HepG2 (cell line): ENCODE measurements around the gene MVP. TPM values are rescaled to one million over a fixed set of nuclear protein-coding genes. Genes with fewer than 3 reads are reported as not detected.

Experiments used
- ATAD3A ChIP-seq: sonication (generic); formaldehyde crosslinking; IDR thresholded peaks from 2 replicates; pipeline ENCODE4 v1.4.0; 2020; ENCODE audit warnings: missing genetic modification reagents
- MAFG ChIP-seq: sonication (generic); formaldehyde crosslinking; IDR thresholded peaks from 2 replicates; pipeline ENCODE4 v1.5.1; 2020; ENCODE audit warnings: mild to moderate bottlenecking, missing genetic modification reagents
- MED8 ChIP-seq: sonication (generic); formaldehyde crosslinking; IDR thresholded peaks from 2 replicates; pipeline ENCODE4 v1.8.1; 2023; ENCODE audit warnings: mild to moderate bottlenecking, missing genetic modification reagents; ENCODE audit not compliant: insufficient replicate concordance
- NKX3-1 ChIP-seq: sonication (generic); formaldehyde crosslinking; IDR thresholded peaks from 2 replicates; pipeline ENCODE4 v1.5.0; 2020; ENCODE audit warnings: missing genetic modification reagents
- POLR2AphosphoS2 ChIP-seq: IDR thresholded peaks from 2 replicates; pipeline ENCODE4 v1.6.1; 2011; ENCODE audit warnings: low read depth, low read length, improper control_type of control experiment
- RAD21 ChIP-seq: fragments of 450-650 bp; formaldehyde crosslinking; IDR thresholded peaks from 2 replicates; pipeline ENCODE4 v1.5.0; 2020; ENCODE audit warnings: mild to moderate bottlenecking
- SP4 ChIP-seq: sonication (generic); formaldehyde crosslinking; IDR thresholded peaks from 2 replicates; pipeline ENCODE4 v1.8.1; 2023; ENCODE audit warnings: mild to moderate bottlenecking, missing genetic modification reagents
- ZBTB42 ChIP-seq: sonication (generic); formaldehyde crosslinking; IDR thresholded peaks from 2 replicates; pipeline ENCODE4 v1.5.0; 2020; ENCODE audit warnings: mild to moderate bottlenecking, missing genetic modification reagents
- ZC3H4 ChIP-seq: sonication (generic); formaldehyde crosslinking; IDR thresholded peaks from 2 replicates; pipeline ENCODE4 v1.4.0; 2020; ENCODE audit warnings: missing genetic modification reagents, borderline replicate concordance
- ZNF225 ChIP-seq: sonication (generic); formaldehyde crosslinking; IDR thresholded peaks from 2 replicates; pipeline ENCODE4 v1.4.0; 2020; ENCODE audit warnings: mild to moderate bottlenecking, missing genetic modification reagents
- ZNF235 ChIP-seq: sonication (generic); formaldehyde crosslinking; IDR thresholded peaks from 2 replicates; pipeline ENCODE4 v1.8.1; 2023; ENCODE audit warnings: mild to moderate bottlenecking, missing genetic modification reagents, borderline replicate concordance
- ZNF256 ChIP-seq: sonication (generic); formaldehyde crosslinking; conservative IDR thresholded peaks from 2 replicates; pipeline ENCODE4 v1.4.0; 2020; ENCODE audit warnings: missing genetic modification reagents
- ZNF350 ChIP-seq: sonication (generic); formaldehyde crosslinking; IDR thresholded peaks from 2 replicates; pipeline ENCODE4 v1.4.0; 2020; ENCODE audit warnings: mild to moderate bottlenecking, low read depth, missing genetic modification reagents, borderline replicate concordance
- ZNF543 ChIP-seq: sonication (generic); formaldehyde crosslinking; IDR thresholded peaks from 2 replicates; pipeline ENCODE4 v1.4.0; 2020; ENCODE audit warnings: mild to moderate bottlenecking, missing genetic modification reagents
- ZNF557 ChIP-seq: sonication (generic); formaldehyde crosslinking; IDR thresholded peaks from 2 replicates; pipeline ENCODE4 v1.4.0; 2020; ENCODE audit warnings: missing genetic modification reagents
- ZNF558 ChIP-seq: sonication (generic); formaldehyde crosslinking; IDR thresholded peaks from 2 replicates; pipeline ENCODE4 v1.9.0; 2022; ENCODE audit warnings: mild to moderate bottlenecking, missing genetic modification reagents, borderline replicate concordance
- polyA plus RNA-seq, 8 experiments: library from polyadenylated mRNA; depleted of rRNA in 3 of 8; stranded (reverse) in 7 of 8; unstranded in 1 of 8; fragments of >200 nt; fragmentation: Illumina TruSeq in 4 of 8; extraction: Trizol in 4 of 8; gene quantifications; 2 replicates each; pipeline versions ENCODE4 v1.2.1 to v1.2.3, GENCODE V29; 2011 to 2016; ENCODE audit warnings: low read depth in 4 of 8, missing spikeins in 1 of 8, mixed read lengths in 1 of 8; ENCODE audit not compliant: insufficient read depth in 1 of 8
- total RNA-seq, 5 experiments: library from RNA; depleted of rRNA; stranded (reverse); fragments of >200 nt; fragmentation: Illumina TruSeq; extraction: Trizol; gene quantifications; 2 replicates each; pipeline ENCODE4 v1.2.3, GENCODE V29; 2016; ENCODE audit warnings: low read depth in 1 of 5
- TF ChIP-seq, protein P1 (sequence below): sonication (generic); formaldehyde crosslinking; IDR thresholded peaks from 2 replicates; pipeline ENCODE4 v1.4.0; 2020; ENCODE audit warnings: missing genetic modification reagents
- TF ChIP-seq, protein P2 (sequence below): sonication (generic); formaldehyde crosslinking; IDR thresholded peaks from 2 replicates; pipeline ENCODE4 v1.8.0; 2022; ENCODE audit warnings: mild to moderate bottlenecking, missing genetic modification reagents; ENCODE audit not compliant: insufficient replicate concordance
- TF ChIP-seq, protein P3 (sequence below): sonication (generic); formaldehyde crosslinking; IDR thresholded peaks from 2 replicates; pipeline ENCODE4 v1.5.0; 2020; ENCODE audit warnings: missing genetic modification reagents
- TF ChIP-seq, protein P4 (sequence below): sonication (generic); formaldehyde crosslinking; IDR thresholded peaks from 2 replicates; pipeline ENCODE4 v1.4.0; 2020; ENCODE audit warnings: missing genetic modification reagents

Gene MVP
- total and polyA plus RNA-seq, 2 of the 13 experiments (the other 11 are each of a cell fraction or from before 2014, with no cell fraction given), result 22.9 to 43.5 TPM

DNA sequence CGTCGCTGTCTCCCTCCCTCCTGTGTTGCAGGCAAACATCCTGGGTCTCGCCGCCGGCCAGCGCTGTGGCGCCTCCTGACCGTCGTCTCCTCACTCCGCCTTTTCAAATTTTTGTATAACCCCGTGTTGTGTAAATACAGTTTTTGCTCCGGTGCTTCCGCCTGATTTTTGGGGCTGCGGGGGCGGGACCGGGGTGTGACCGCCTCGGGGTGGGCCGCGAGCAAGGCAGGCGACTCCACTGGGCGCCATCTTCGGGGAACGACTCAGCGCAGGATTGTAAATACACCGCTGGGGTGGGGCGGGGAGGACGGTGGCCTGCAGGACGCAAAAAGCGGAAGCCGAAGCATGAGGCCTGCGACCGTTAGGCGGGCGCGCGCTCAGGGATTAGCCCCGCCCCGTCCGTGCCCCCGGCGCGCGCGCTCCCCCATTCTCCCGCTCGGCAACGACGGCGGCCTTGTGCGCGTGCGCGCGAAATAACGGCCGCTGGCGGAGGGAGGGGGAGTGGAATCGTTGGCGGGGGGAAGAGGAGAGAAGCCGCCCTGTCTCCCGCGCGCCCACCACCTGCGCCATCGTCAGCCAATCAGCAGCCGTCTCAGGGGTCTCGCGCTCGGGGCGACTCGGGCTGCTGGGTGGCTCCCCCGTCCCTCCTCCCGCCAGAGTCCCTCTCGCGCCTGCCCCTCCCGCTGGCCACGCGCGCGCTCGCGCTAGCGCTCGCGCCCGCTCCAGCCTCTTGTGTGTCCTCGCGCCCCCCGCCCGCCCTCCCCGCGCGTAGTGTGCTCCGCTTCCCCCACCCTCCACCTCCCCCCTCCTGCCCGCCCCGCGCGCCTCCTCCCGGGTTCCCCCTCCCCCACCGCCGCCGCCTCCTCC, 14.8 kb upstream of the MVP start (continued):
- TF ChIP-seq, protein P1, sequence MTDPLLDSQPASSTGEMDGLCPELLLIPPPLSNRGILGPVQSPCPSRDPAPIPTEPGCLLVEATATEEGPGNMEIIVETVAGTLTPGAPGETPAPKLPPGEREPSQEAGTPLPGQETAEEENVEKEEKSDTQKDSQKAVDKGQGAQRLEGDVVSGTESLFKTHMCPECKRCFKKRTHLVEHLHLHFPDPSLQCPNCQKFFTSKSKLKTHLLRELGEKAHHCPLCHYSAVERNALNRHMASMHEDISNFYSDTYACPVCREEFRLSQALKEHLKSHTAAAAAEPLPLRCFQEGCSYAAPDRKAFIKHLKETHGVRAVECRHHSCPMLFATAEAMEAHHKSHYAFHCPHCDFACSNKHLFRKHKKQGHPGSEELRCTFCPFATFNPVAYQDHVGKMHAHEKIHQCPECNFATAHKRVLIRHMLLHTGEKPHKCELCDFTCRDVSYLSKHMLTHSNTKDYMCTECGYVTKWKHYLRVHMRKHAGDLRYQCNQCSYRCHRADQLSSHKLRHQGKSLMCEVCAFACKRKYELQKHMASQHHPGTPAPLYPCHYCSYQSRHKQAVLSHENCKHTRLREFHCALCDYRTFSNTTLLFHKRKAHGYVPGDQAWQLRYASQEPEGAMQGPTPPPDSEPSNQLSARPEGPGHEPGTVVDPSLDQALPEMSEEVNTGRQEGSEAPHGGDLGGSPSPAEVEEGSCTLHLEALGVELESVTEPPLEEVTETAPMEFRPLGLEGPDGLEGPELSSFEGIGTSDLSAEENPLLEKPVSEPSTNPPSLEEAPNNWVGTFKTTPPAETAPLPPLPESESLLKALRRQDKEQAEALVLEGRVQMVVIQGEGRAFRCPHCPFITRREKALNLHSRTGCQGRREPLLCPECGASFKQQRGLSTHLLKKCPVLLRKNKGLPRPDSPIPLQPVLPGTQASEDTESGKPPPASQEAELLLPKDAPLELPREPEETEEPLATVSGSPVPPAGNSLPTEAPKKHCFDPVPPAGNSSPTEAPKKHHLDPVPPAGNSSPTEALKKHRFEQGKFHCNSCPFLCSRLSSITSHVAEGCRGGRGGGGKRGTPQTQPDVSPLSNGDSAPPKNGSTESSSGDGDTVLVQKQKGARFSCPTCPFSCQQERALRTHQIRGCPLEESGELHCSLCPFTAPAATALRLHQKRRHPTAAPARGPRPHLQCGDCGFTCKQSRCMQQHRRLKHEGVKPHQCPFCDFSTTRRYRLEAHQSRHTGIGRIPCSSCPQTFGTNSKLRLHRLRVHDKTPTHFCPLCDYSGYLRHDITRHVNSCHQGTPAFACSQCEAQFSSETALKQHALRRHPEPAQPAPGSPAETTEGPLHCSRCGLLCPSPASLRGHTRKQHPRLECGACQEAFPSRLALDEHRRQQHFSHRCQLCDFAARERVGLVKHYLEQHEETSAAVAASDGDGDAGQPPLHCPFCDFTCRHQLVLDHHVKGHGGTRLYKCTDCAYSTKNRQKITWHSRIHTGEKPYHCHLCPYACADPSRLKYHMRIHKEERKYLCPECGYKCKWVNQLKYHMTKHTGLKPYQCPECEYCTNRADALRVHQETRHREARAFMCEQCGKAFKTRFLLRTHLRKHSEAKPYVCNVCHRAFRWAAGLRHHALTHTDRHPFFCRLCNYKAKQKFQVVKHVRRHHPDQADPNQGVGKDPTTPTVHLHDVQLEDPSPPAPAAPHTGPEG, result peak; percentile 78
- TF ChIP-seq, protein P2, sequence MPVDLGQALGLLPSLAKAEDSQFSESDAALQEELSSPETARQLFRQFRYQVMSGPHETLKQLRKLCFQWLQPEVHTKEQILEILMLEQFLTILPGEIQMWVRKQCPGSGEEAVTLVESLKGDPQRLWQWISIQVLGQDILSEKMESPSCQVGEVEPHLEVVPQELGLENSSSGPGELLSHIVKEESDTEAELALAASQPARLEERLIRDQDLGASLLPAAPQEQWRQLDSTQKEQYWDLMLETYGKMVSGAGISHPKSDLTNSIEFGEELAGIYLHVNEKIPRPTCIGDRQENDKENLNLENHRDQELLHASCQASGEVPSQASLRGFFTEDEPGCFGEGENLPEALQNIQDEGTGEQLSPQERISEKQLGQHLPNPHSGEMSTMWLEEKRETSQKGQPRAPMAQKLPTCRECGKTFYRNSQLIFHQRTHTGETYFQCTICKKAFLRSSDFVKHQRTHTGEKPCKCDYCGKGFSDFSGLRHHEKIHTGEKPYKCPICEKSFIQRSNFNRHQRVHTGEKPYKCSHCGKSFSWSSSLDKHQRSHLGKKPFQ, result peak; percentile 96
- TF ChIP-seq ZBTB42 (CRISPR knock-in tag) (peak; percentile 80; the same call in 1 of the 2 replicates), MAFG (CRISPR knock-in tag) (no peak), MED8 (CRISPR knock-in tag) (peak; percentile 71), ZNF543 (CRISPR knock-in tag) (peak; percentile 53; the same call in 1 of the 2 replicates), ZNF235 (CRISPR knock-in tag) (peak; percentile 94), ZNF256 (CRISPR knock-in tag) (peak; percentile 88; the same call in 1 of the 2 replicates), POLR2AphosphoS2 (peak; percentile 65; the same call in 1 of the 2 replicates), ZC3H4 (CRISPR knock-in tag) (no peak), RAD21 (CRISPR knock-in tag) (peak; percentile 66), NKX3-1 (CRISPR knock-in tag) (peak; percentile 75), ATAD3A (CRISPR knock-in tag) (no peak), SP4 (CRISPR knock-in tag) (peak; percentile 90), ZNF225 (peak; percentile 79), ZNF350 (peak; percentile 99), ZNF557 (CRISPR knock-in tag) (no peak), ZNF558 (CRISPR knock-in tag) (no peak)
- TF ChIP-seq, protein P3, sequence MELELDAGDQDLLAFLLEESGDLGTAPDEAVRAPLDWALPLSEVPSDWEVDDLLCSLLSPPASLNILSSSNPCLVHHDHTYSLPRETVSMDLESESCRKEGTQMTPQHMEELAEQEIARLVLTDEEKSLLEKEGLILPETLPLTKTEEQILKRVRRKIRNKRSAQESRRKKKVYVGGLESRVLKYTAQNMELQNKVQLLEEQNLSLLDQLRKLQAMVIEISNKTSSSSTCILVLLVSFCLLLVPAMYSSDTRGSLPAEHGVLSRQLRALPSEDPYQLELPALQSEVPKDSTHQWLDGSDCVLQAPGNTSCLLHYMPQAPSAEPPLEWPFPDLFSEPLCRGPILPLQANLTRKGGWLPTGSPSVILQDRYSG (CRISPR knock-in tag), result 0 out of 2 replicates have a peak, but pooled peaks have one; percentile 70
- TF ChIP-seq, protein P4, sequence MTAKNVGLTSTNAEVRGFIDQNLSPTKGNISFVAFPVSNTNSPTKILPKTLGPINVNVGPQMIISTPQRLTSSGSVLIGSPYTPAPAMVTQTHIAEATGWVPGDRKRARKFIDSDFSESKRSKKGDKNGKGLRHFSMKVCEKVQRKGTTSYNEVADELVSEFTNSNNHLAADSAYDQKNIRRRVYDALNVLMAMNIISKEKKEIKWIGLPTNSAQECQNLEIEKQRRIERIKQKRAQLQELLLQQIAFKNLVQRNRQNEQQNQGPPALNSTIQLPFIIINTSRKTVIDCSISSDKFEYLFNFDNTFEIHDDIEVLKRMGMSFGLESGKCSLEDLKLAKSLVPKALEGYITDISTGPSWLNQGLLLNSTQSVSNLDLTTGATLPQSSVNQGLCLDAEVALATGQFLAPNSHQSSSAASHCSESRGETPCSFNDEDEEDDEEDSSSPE (CRISPR knock-in tag), result peak; percentile 97
